A549 (cell line): ENCODE data around the gene ZMYND8. TPM values are rescaled to one million over a fixed set of nuclear protein-coding genes. Genes with fewer than 3 reads are reported as not detected.

Experiments used
- ATAC-seq, 2 experiments: fragments of 200-7000 bp in 1 of 2; fragments of >200 bp in 1 of 2; cut with Nextera tagmentation in 1 of 2; cut with Tn5 transposase in 1 of 2; 3 replicates each; pipeline versions ENCODE4 v1.8.0 to v1.9.1; 2018 to 2020; ENCODE audit warnings: mild to moderate bottlenecking in 1 of 2, moderate library complexity in 1 of 2
- CTCF ChIA-PET: fragments of 300-600 bp; sonication (Branson Sonifier 250); formaldehyde crosslinking; extraction: SDS; loops from one replicate; lab custom pipeline; 2021; ENCODE audit warnings: antibody characterized with exemption, inconsistent platforms; lab: Yijun Ruan, JAX
- POLR2A ChIA-PET: fragments of 350-600 bp; formaldehyde crosslinking; extraction: SDS; loops from one replicate; lab custom pipeline; 2021; ENCODE audit warnings: antibody characterized with exemption, inconsistent platforms; lab: Yijun Ruan, JAX
- DNase-seq, 2 experiments: peaks; one replicate each; pipeline versions ENCODE4 v3.0.0 to v3.0.0-alpha.2; 2011 to 2016; ENCODE audit warnings: low read depth in 1 of 2, low spot score in 1 of 2
- FAIRE-seq: peaks from 2 replicates; lab custom pipeline; 2011; peaks lifted over from hg19 to GRCh38; lab: Jason Lieb, UNC
- H3K27ac ChIP-seq, 2 experiments: fragments of >200 bp; sonication (Bioruptor Twin); formaldehyde crosslinking; 3 replicates each; pipeline ENCODE4 v1.5.1; 2016 to 2017
- H3K4me1 ChIP-seq: fragments of >200 bp; sonication (Bioruptor Twin); formaldehyde crosslinking; 3 replicates; pipeline ENCODE4 v1.6.1; 2016
- H3K4me2 ChIP-seq: fragments of >200 bp; sonication (Bioruptor Twin); formaldehyde crosslinking; 3 replicates; pipeline ENCODE4 v1.6.1; 2016
- H3K4me3 ChIP-seq: fragments of >200 bp; sonication (Bioruptor Twin); formaldehyde crosslinking; 3 replicates; pipeline ENCODE4 v1.5.1; 2016
- H3K9me3 ChIP-seq: fragments of >200 bp; sonication (Bioruptor Twin); formaldehyde crosslinking; 3 replicates; pipeline ENCODE4 v1.6.1; 2016
- BCL3 ChIP-seq: fragments of >200 bp; sonication (Bioruptor Twin); formaldehyde crosslinking; IDR thresholded peaks from 3 replicates; pipeline ENCODE4 v1.6.1; 2016
- CTCF ChIP-seq: fragments of >200 bp; sonication (Bioruptor Twin); formaldehyde crosslinking; IDR thresholded peaks from 3 replicates; pipeline ENCODE4 v1.5.1; 2016
- E2F6 ChIP-seq: IDR thresholded peaks from 2 replicates; pipeline ENCODE4 v1.6.1; 2012; ENCODE audit warnings: low read depth, borderline replicate concordance
- EHF ChIP-seq: fragments of 250-450 bp; sonication (Bioruptor Pico); IDR thresholded peaks from 2 replicates; pipeline ENCODE4 v1.5.0; 2020; ENCODE audit warnings: mild to moderate bottlenecking
- FOSL2 ChIP-seq, 2 experiments: fragments of 450-650 bp in 1 of 2; fragments of >200 bp in 1 of 2; sonication (Bioruptor Twin) in 1 of 2; formaldehyde crosslinking; IDR thresholded peaks; 2 replicates each; pipeline versions ENCODE4 v1.5.0 to v1.6.1; 2016 to 2020; ENCODE audit warnings: mild to moderate bottlenecking in 1 of 2, moderate library complexity in 1 of 2
- GATA3 ChIP-seq: IDR thresholded peaks from 2 replicates; pipeline ENCODE4 v1.6.1; 2012; ENCODE audit warnings: borderline replicate concordance
- HES2 ChIP-seq: fragments of >200 bp; sonication (Bioruptor Twin); formaldehyde crosslinking; IDR thresholded peaks from 2 replicates; pipeline ENCODE4 v1.6.1; 2016
- HEYL ChIP-seq: fragments of 250-450 bp; sonication (Bioruptor Pico); IDR thresholded peaks from 2 replicates; pipeline ENCODE4 v1.8.0; 2021; ENCODE audit warnings: mild to moderate bottlenecking, moderate library complexity
- HOXA7 ChIP-seq: fragments of 250-450 bp; sonication (Bioruptor Pico); IDR thresholded peaks from 2 replicates; pipeline ENCODE4 v1.5.0; 2020; ENCODE audit warnings: mild to moderate bottlenecking, moderate library complexity
- HOXB13 ChIP-seq: fragments of 250-450 bp; sonication (Bioruptor Pico); IDR thresholded peaks from 2 replicates; pipeline ENCODE4 v1.5.0; 2020; ENCODE audit warnings: low read depth, mild to moderate bottlenecking, moderate library complexity
- HOXB5 ChIP-seq: fragments of 250-450 bp; sonication (Bioruptor Pico); IDR thresholded peaks from 2 replicates; pipeline ENCODE4 v1.5.0; 2020; ENCODE audit warnings: mild to moderate bottlenecking, moderate library complexity
- KDM1A ChIP-seq: fragments of 200-600 bp; sonication (generic); IDR thresholded peaks from 2 replicates; pipeline ENCODE4 v1.6.1; 2016; ENCODE audit warnings: low read depth, mild to moderate bottlenecking
- KDM5A ChIP-seq: fragments of 200-600 bp; sonication (generic); IDR thresholded peaks from 2 replicates; pipeline ENCODE4 v1.6.1; 2016; ENCODE audit warnings: antibody characterized with exemption, mild to moderate bottlenecking
- MAFK ChIP-seq: fragments of 450-650 bp; IDR thresholded peaks from 2 replicates; pipeline ENCODE4 v1.6.1; 2014; ENCODE audit not compliant: partially characterized antibody
- MAX ChIP-seq: IDR thresholded peaks from 2 replicates; pipeline ENCODE4 v1.6.1; 2012
- NFE2L2 ChIP-seq: fragments of 150-350 bp; conservative IDR thresholded peaks from 2 replicates; pipeline ENCODE4 v1.6.1; 2014; ENCODE audit warnings: low read length
- NPAS2 ChIP-seq: fragments of 250-450 bp; sonication (Bioruptor Pico); IDR thresholded peaks from 2 replicates; pipeline ENCODE4 v1.8.0; 2022; ENCODE audit warnings: mild to moderate bottlenecking, moderate library complexity, borderline replicate concordance
- PBX3 ChIP-seq: IDR thresholded peaks from 2 replicates; pipeline ENCODE4 v1.6.1; 2012
- PHF8 ChIP-seq: fragments of 200-600 bp; sonication (generic); IDR thresholded peaks from 2 replicates; pipeline ENCODE4 v1.6.1; 2016; ENCODE audit warnings: low read depth, mild to moderate bottlenecking, antibody characterized with exemption, moderate library complexity, borderline replicate concordance
- POLR2A ChIP-seq: IDR thresholded peaks from 2 replicates; pipeline ENCODE4 v1.6.1; 2012; ENCODE audit warnings: mild to moderate bottlenecking, low read length
- POLR2AphosphoS2 ChIP-seq: conservative IDR thresholded peaks from 2 replicates; pipeline ENCODE4 v1.6.1; 2012; ENCODE audit warnings: low read length, improper control_type of control experiment, inconsistent platforms
- RAD21 ChIP-seq, 2 experiments: fragments of >200 bp in 1 of 2; sonication (Bioruptor Twin) in 1 of 2; formaldehyde crosslinking in 1 of 2; IDR thresholded peaks in 1 of 2; conservative IDR thresholded peaks in 1 of 2; 2 replicates in 1 of 2; 3 replicates in 1 of 2; pipeline ENCODE4 v1.6.1; 2012 to 2018; ENCODE audit warnings: inconsistent platforms in 1 of 2
- RARB ChIP-seq: fragments of 250-450 bp; sonication (Bioruptor Pico); IDR thresholded peaks from 2 replicates; pipeline ENCODE4 v1.8.0; 2021; ENCODE audit warnings: mild to moderate bottlenecking, moderate library complexity
- RCOR1 ChIP-seq: fragments of 150-350 bp; IDR thresholded peaks from 2 replicates; pipeline ENCODE4 v1.6.1; 2014; ENCODE audit warnings: antibody characterized with exemption, low read length, low read depth
- SMC3 ChIP-seq: fragments of >200 bp; sonication (Bioruptor Twin); formaldehyde crosslinking; IDR thresholded peaks from 3 replicates; pipeline ENCODE4 v1.6.1; 2018; ENCODE audit warnings: inconsistent platforms
- SREBF2 ChIP-seq: fragments of 450-650 bp; IDR thresholded peaks from 2 replicates; pipeline ENCODE4 v1.6.1; 2014; ENCODE audit warnings: mild to moderate bottlenecking, moderate library complexity
- ZC3H11A ChIP-seq: fragments of 450-650 bp; IDR thresholded peaks from 2 replicates; pipeline ENCODE4 v1.6.1; 2014; ENCODE audit warnings: antibody characterized with exemption, mild to moderate bottlenecking
- ZFP36 ChIP-seq: fragments of 450-650 bp; IDR thresholded peaks from 2 replicates; pipeline ENCODE4 v1.6.1; 2014; ENCODE audit warnings: borderline replicate concordance; ENCODE audit not compliant: partially characterized antibody
- ZSCAN20 ChIP-seq: fragments of 250-450 bp; sonication (Bioruptor Pico); IDR thresholded peaks from 2 replicates; pipeline ENCODE4 v1.8.0; 2022; ENCODE audit warnings: mild to moderate bottlenecking, moderate library complexity
- WGBS: methylation state at CpG from one replicate; pipeline ENCODE4 v1.1.6; 2017; ENCODE audit errors: missing lambda C conversion rate; 5-methylcytosine and 5-hydroxymethylcytosine counted together
- polyA plus RNA-seq, 4 experiments: library from polyadenylated mRNA; depleted of rRNA in 3 of 4; stranded (reverse); fragments of >200 nt; fragmentation: RNase III in 1 of 4; extraction: RNeasy Plus Mini Kit Qiagen cat#74134 plus additional on column Dnase treatment in 1 of 4; gene quantifications; 2 replicates in 3 of 4; 3 replicates in 1 of 4; pipeline ENCODE4 v1.2.3, GENCODE V29; 2011 to 2017

Gene ZMYND8
- polyA plus RNA-seq, 2 of the 4 experiments (the other 2 are of a cell fraction) = 10.4 to 24.9 TPM

- Histone ChIP-seq H3K9me3 (no peaks in the 10 kb centered on the region), H3K4me1 (peaks cover 68% of the 10 kb centered on the region), H3K4me2 (peak overlapping the region; percentile 74), H3K27ac (peak overlapping the region; percentile 84 to 93), H3K4me3 (no peak overlapping the region)
- ChIA-PET CTCF (interaction anchor here (0.6 to 14.7 kb wide), 73 partner anchors 9 to 594 kb away, joined by 3 to 684 read pairs (median 6); partner anchors contain the start of genes NCOA3 and ZMYND8), POLR2A (interaction anchor here (1.1 to 4.5 kb wide), 9 partner anchors 22 to 228 kb away, joined by 3 to 83 read pairs (median 8); partner anchors contain the start of genes NCOA3 and ZMYND8)
- peak; percentile 4 to 12; a peak in 4 of 6 replicates for ATAC-seq
- peak; percentile 53; the same call in 1 of the 2 replicates for TF ChIP-seq HOXB5
- TF ChIP-seq HOXB13 (CRISPR knock-in tag) = 0 out of 2 replicates have a peak, but pooled peaks have one; percentile 36
- no peak for TF ChIP-seq HES2
- WGBS = 79% methylated on average over 2 of the region's 2 CpGs
- DNase-seq = peak; percentile 13 to 43
- no peak for FAIRE-seq
These were observed 82.8 kb downstream of the ZMYND8 start for GRCh38 chr20:47273591-47274235.

- DNase-seq (peak; percentile 67 to 77), FAIRE-seq (peak; percentile 76), ATAC-seq (peak; percentile 63 to 68; a peak in 4 of 6 replicates)
- 51% methylated on average over 8 of the region's 8 CpGs for WGBS
- peak overlapping the region; percentile 84 to 93 for H3K27ac ChIP-seq
- H3K4me1 ChIP-seq = peaks cover 61% of the 10 kb centered on the region
- peak overlapping the region; percentile 74 for H3K4me2 ChIP-seq
- no peak overlapping the region for H3K4me3 ChIP-seq
- CTCF ChIA-PET = interaction anchor here (0.6 to 14.7 kb wide), 76 partner anchors 10 to 593 kb away, joined by 3 to 684 read pairs (median 6); partner anchors contain the start of genes NCOA3 and ZMYND8
- no peaks in the 10 kb centered on the region for H3K9me3 ChIP-seq
- POLR2A ChIA-PET = interaction anchor here (2.3 to 4.5 kb wide), 3 partner anchors 86 to 229 kb away, joined by 8 to 83 read pairs (median 52); partner anchors contain the start of genes NCOA3 and ZMYND8
- TF ChIP-seq MAFK = peak; percentile 19
- TF ChIP-seq FOSL2 (IDR thresholded peaks at IDR 0.05) = no peak
- TF ChIP-seq FOSL2 (CRISPR knock-in tag; IDR thresholded peaks at IDR 0.05) = no peak
- no peak for TF ChIP-seq KDM1A
- no peak for TF ChIP-seq E2F6
- no peak for TF ChIP-seq NFE2L2
- 0 out of 2 replicates have a peak, but pooled peaks have one; percentile 18 for TF ChIP-seq HOXA7 (CRISPR knock-in tag)
- no peak for TF ChIP-seq SREBF2
- no peak for TF ChIP-seq KDM5A
- TF ChIP-seq SMC3 = peak; percentile 99
- TF ChIP-seq ZFP36 = no peak
- no peak for TF ChIP-seq BCL3
- no peak for TF ChIP-seq GATA3
- TF ChIP-seq POLR2AphosphoS2 = no peak
- peak; percentile 98 to 99 for TF ChIP-seq RAD21 (conservative IDR thresholded peaks at IDR 0.05 in 1 of 2, IDR thresholded peaks at IDR 0.05 in 1 of 2)
- no peak for TF ChIP-seq ZC3H11A
- no peak for TF ChIP-seq ZSCAN20 (CRISPR knock-in tag)
- TF ChIP-seq MAX = peak; percentile 52; the same call in 1 of the 2 replicates
- no peak for TF ChIP-seq PBX3
- TF ChIP-seq POLR2A = no peak
- no peak for TF ChIP-seq PHF8
- TF ChIP-seq EHF (CRISPR knock-in tag) = no peak
- no peak for TF ChIP-seq RCOR1
- peak; percentile 95 for TF ChIP-seq CTCF
- no peak for TF ChIP-seq HES2
- TF ChIP-seq RARB (CRISPR knock-in tag) = 0 out of 2 replicates have a peak, but pooled peaks have one; percentile 17
- TF ChIP-seq NPAS2 (CRISPR knock-in tag) = no peak
- TF ChIP-seq HEYL = no peak
These were observed 83.5 kb downstream of the ZMYND8 start for GRCh38 chr20:47272893-47273590.
